Measurements from ENCODE around the gene LCORL. TPM values are rescaled to one million over a fixed set of nuclear protein-coding genes. Genes with fewer than 3 reads are reported as not detected.

The LCORL gene
- total RNA-seq, 1 experiment from 2014 or later: 14.1 TPM

- ChIA-PET CTCF (interaction anchor here (0.6 to 6.1 kb wide), 11 partner anchors 12 to 1164 kb away, joined by 3 to 50 read pairs (median 4); partner anchors contain the start of genes MED28 and QDPR), POLR2A (interaction anchor here (0.6 to 8.0 kb wide), 23 partner anchors 9 to 808 kb away, joined by 3 to 64 read pairs (median 6); partner anchors contain the start of genes LAP3, LCORL, MED28 and QDPR)
- DNase-seq (ENCODE audit: unreplicated experiment): no peak
- intact Hi-C loops (cut with micrococcal nuclease): loop anchor here (1.0 to 5.0 kb wide), 3 partner anchors 15 to 172 kb away; no protein-coding TSS in a partner anchor
- no peaks in the 10 kb centered on the region for H3K27me3 Mint-ChIP-seq (ENCODE audit: insufficient read depth, unreplicated experiment)
- H3K9me3 Mint-ChIP-seq (ENCODE audit: unreplicated experiment): no peaks in the 10 kb centered on the region
- peaks cover 38% of the 10 kb centered on the region for H3K4me1 Mint-ChIP-seq (ENCODE audit: insufficient read depth, unreplicated experiment)
- peak overlapping the region; percentile 98 for H3K27ac Mint-ChIP-seq (ENCODE audit: low read depth, unreplicated experiment)
- peaks cover 18% of the 10 kb centered on the region for H3K36me3 Mint-ChIP-seq (ENCODE audit: insufficient read depth, unreplicated experiment)
- BruUV-seq (replicated peaks): no TSS peak
- H3K4me3 Mint-ChIP-seq (ENCODE audit: unreplicated experiment): peak overlapping the region; percentile 89
- TF ChIP-seq CTCF (IDR thresholded peaks at IDR 0.05; ENCODE audit: unreplicated experiment): no peak
These were observed 211.9 kb downstream of the LCORL start for GRCh38 chr4:17809667-17810066.

GRCh38 chr4:17807446-17807845, 214.1 kb downstream of the LCORL start:
- peak; percentile 18 for DNase-seq (ENCODE audit: unreplicated experiment)
- BruUV-seq (replicated peaks): no TSS peak
- no peak for TF ChIP-seq CTCF (IDR thresholded peaks at IDR 0.05; ENCODE audit: unreplicated experiment)
- no peaks in the 10 kb centered on the region for H3K27me3 Mint-ChIP-seq (ENCODE audit: insufficient read depth, unreplicated experiment)
- peak overlapping the region; percentile 98 for H3K27ac Mint-ChIP-seq (ENCODE audit: low read depth, unreplicated experiment)
- H3K4me1 Mint-ChIP-seq (ENCODE audit: insufficient read depth, unreplicated experiment): peaks cover 38% of the 10 kb centered on the region
- POLR2A ChIA-PET: interaction anchor here (0.5 to 8.0 kb wide), 11 partner anchors 10 to 296 kb away, joined by 3 to 59 read pairs (median 4); partner anchors contain the start of genes LAP3, MED28 and QDPR
- intact Hi-C loops (cut with micrococcal nuclease): loop anchor here (1.0 to 5.0 kb wide), 2 partner anchors 170 to 258 kb away; no protein-coding TSS in a partner anchor
- CTCF ChIA-PET: interaction anchor here (0.7 to 6.1 kb wide), 9 partner anchors 9 to 810 kb away, joined by 3 to 50 read pairs (median 3); no protein-coding TSS in a partner anchor
- H3K36me3 Mint-ChIP-seq (ENCODE audit: insufficient read depth, unreplicated experiment): peaks cover 40% of the 10 kb centered on the region
- H3K9me3 Mint-ChIP-seq (ENCODE audit: unreplicated experiment): no peaks in the 10 kb centered on the region
- peak overlapping the region; percentile 89 for H3K4me3 Mint-ChIP-seq (ENCODE audit: unreplicated experiment)

- TF ChIP-seq CTCF (IDR thresholded peaks at IDR 0.05; ENCODE audit: unreplicated experiment): no peak
- CTCF ChIA-PET: interaction anchor here (1.3 to 6.1 kb wide), 5 partner anchors 10 to 257 kb away, joined by 4 to 50 read pairs (median 7); partner anchors contain the start of gene MED28
- DNase-seq (ENCODE audit: unreplicated experiment): no peak
- BruUV-seq (replicated peaks): no TSS peak
- no peaks in the 10 kb centered on the region for H3K9me3 Mint-ChIP-seq (ENCODE audit: unreplicated experiment)
- H3K4me1 Mint-ChIP-seq (ENCODE audit: insufficient read depth, unreplicated experiment): peaks cover 32% of the 10 kb centered on the region
- no peak overlapping the region for H3K4me3 Mint-ChIP-seq (ENCODE audit: unreplicated experiment)
- peak overlapping the region; percentile 98 for H3K27ac Mint-ChIP-seq (ENCODE audit: low read depth, unreplicated experiment)
- no peaks in the 10 kb centered on the region for H3K27me3 Mint-ChIP-seq (ENCODE audit: insufficient read depth, unreplicated experiment)
- intact Hi-C loops (cut with micrococcal nuclease): loop anchor here (5.0 kb wide), 1 partner anchor 168 kb away; no protein-coding TSS in a partner anchor
- POLR2A ChIA-PET: interaction anchor here (0.7 to 8.0 kb wide), 6 partner anchors 8 to 562 kb away, joined by 3 to 59 read pairs (median 18); partner anchors contain the start of genes LAP3 and MED28
- peaks cover 51% of the 10 kb centered on the region for H3K36me3 Mint-ChIP-seq (ENCODE audit: insufficient read depth, unreplicated experiment)
These were observed 215.9 kb downstream of the LCORL start for GRCh38 chr4:17805580-17806155.

GRCh38 chr4:17797808-17798207, 223.7 kb downstream of the LCORL start:
- ChIA-PET CTCF (interaction anchor here (0.7 to 2.2 kb wide), 5 partner anchors 12 to 769 kb away, joined by 3 to 8 read pairs (median 4); no protein-coding TSS in a partner anchor), POLR2A (interaction anchor here (1.0 to 5.2 kb wide), 2 partner anchors 10 to 14 kb away, joined by 3 to 36 read pairs; partner anchors contain the start of genes DCAF16 and NCAPG)
- Mint-ChIP-seq H3K9me3 (ENCODE audit: unreplicated experiment) (no peaks in the 10 kb centered on the region), H3K4me3 (ENCODE audit: unreplicated experiment) (no peak overlapping the region), H3K36me3 (ENCODE audit: insufficient read depth, unreplicated experiment) (peaks cover 54% of the 10 kb centered on the region), H3K4me1 (ENCODE audit: insufficient read depth, unreplicated experiment) (peaks cover 6% of the 10 kb centered on the region), H3K27ac (ENCODE audit: low read depth, unreplicated experiment) (no peak overlapping the region), H3K27me3 (ENCODE audit: insufficient read depth, unreplicated experiment) (no peaks in the 10 kb centered on the region)
- intact Hi-C loops (cut with micrococcal nuclease): no loop called here
- BruUV-seq (replicated peaks): no TSS peak
- TF ChIP-seq CTCF (IDR thresholded peaks at IDR 0.05; ENCODE audit: unreplicated experiment): no peak
- no peak for DNase-seq (ENCODE audit: unreplicated experiment)

All from MCF 10A (cell line).